DMS53 (cell line): ENCODE results near the gene CAPN15.
"Not testable (repeated sequence)": the region's sequence is repeated elsewhere in the genome, so short reads cannot be mapped to it uniquely, and the experiment has no call there.

Experiments
- DNase-seq: peaks from one replicate; lab custom pipeline; 2025; lab: John Stamatoyannopoulos, UW

CAPN15 gene

DNA sequence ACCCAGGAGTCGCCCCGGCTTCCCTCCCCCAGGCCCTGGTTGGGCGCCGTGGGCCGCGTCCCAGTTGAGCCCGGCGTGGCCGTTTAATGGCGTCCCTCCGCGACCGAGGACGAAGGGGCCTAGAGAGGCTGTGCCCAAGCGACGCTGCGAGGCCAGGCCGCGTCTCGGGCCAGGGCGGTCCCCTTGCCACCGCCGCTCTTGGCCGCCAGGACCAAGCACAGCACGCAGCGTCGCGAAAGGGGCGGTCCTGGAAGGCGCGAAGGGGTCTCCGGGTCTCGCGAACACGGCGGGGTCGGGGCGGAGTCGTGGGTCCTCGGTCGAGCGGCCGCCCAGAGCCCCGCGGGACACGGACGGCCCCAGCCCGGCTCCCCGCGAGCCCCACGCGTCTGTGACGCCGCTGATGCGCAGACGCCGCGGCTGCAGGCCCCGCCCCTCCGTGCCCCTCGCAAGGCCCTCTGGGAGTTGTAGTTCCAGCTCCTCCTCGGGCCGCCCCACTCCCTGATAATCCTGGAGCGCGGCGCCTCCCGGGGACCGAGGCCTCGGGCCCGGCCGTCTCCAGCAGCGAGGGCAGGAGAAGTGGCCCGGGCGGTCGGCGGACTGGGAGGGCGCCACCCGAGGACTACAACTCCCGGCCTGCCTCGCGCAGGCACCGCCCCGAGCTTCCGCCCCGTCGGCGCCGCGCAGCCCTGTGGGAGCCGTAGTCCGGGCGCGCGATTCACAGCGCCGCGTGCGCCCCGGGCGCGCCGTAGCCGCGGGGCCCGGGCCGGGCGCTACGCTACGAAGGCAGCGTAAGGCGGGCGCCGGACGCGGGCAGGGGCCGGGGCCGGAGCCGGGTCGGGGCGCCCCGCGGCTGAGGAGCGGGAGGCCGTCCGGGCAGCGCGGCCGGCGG, at the start of gene CAPN15:
TSS of gene CAPN15 (plus strand) at position 698 of the 889 bp plus-strand sequence. CDS start 19,127 bp downstream, outside the sequence.
- DNase-seq: peak; percentile 91

DNA sequence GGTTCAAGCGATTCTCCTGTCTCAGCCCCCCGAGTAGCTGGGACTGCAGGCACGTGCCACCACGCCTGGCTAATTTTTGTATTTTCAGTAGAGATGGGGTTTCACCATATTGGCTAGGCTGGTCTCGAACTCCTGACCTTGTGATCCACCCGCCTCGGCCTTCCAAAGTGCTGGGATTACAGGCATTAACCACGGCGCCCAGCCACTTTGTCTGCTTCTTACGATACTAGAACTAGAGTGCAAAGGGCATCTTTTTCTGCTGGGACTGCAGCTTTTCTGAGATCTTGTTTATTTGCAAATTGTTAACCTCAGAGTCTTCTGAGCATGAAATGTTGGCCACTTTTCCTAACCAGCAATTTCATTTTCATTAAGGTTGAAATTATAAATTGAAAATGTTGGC, 49.2 kb upstream of the CAPN15 start:
- DNase-seq: not testable (repeated sequence)

DNA sequence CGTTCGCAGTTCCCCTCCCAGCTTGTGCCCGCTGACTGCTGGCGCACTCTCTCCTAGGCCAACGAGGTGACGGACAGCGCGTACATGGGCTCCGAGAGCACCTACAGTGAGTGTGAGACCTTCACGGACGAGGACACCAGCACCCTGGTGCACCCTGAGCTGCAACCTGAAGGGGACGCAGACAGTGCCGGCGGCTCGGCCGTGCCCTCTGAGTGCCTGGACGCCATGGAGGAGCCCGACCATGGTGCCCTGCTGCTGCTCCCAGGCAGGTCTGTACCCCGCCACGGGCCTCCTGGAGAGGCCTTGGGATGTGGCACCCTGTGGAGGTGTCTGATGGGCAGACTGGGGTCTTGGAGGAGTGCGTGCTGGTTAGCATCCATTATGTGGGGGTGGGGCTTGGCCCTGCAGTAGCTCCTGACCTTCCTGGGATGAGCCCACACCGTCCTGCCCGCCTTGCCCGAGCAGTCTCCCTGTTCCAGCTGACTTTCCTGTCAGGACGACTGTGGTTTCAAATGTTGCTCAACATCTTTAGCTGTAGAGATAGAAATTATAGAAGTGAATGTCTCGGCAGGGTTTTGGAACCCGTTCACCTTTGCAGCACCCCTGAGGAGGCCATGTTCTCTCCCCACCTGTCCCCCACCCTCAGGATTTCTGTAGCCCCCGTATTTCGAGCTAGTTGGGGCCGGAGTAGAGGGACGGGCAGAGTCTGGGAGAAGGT, 44.9 kb upstream of the CAPN15 start:
- no peak for DNase-seq

DNA sequence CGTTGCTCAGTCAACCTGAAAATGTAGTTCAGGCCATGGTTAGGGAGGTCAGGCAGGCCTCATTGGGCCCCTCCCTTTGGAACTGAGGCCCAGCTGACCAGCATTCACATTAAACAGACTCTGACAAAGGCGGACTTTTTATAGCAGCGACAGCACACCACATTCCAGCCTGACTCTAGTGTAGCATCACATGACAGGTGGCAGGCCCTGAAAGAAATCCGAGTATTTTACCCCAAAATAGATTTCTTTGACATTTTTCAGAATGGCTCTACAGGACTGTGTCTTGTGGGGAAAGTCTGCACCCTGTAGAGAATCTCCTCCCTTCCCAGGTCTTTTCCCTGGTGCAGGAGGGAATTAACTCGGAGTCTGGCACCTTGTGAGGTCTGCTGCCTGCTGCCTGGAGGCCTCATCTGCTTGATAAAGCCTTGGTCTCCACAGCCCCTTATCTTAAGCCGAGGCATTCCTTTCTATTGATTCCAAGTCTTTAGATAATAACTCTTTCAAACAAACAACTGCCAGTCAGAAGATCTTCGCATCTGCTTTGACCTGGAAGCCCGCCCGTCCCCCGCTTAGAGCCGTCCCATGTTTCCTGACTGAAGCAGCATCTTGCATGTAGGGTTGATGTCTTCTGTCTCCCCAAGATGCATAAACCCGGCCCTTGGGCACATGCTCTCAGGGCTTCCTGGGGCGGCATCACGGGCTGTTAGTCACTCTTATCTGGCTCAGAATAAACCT, 44.0 kb upstream of the CAPN15 start:
- no peak for DNase-seq

DNA sequence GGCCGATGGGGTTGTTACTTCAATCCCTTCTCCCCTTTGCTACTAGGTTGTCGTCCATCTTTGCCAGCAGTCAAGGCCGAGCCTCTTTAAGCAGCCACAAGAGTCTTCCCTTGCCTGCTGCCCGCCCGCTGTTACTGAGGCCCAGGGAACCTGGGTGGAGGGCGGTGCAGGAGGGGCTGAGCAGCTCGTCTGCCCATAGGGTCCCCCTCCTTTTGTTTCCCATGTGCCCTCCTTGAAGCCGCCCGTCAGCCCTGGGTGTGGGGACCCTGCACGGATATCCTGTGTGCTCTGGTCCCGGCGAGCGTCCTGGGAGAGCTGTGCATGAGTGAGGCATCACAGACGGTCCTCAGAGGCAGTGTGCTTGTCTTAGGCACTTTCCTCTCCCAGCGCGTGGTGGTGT, 37.9 kb upstream of the CAPN15 start:
- no peak for DNase-seq

DNA sequence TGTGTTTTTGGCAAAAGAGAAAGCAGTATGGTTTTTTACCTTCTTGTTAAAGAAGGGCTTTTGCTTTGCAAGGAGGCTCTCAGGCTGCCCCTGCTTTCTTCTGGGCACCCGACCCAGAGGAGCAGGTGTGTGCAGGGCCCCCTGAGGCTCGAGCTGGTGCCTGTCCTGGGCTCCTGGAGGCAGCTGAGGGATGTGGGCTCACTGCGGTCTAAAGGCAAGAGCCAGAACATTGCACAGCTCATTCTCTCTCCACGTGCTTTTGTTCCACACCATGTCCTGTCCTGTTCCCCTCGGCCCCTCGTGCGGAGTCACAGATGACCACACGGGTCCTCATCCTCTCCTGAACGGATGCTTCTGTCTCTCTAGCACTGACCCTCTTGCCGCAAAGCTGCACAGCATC, 36.7 kb upstream of the CAPN15 start:
- DNase-seq: no peak

DNA sequence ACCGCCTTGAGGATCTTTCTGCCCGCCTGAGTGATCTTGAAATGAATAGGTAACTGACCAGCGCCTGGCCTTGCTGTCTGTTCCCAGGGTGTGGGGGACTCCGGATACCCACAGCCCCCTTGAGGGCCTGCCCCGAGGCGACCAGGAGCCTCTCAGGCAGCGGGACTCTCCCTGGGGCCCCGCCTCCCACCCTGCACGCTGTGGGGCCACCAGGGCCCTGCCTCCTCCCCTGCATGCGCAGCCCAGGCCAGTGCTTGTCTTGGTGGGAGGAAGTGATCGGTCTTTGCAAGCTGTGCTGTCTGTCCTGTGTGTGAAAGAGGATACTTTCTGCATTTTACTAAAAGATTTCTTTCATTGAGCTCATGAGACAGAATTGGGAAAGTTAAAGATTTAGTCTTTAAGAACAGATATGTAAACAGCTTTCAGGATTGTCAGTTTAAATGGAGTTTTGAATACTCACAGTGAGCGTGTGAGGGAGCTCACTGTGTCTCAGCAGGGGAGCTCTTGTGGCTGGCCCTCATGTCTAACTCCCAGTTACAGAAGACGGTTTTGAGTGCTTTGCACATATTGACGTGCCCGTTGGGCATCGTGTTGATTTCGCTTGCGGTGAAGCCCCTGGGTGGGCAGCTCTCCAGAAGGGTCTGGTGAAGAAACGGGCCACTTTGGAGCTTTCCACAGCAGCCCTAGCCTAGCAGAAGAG, 36.1 kb upstream of the CAPN15 start:
- DNase-seq: no peak

DNA sequence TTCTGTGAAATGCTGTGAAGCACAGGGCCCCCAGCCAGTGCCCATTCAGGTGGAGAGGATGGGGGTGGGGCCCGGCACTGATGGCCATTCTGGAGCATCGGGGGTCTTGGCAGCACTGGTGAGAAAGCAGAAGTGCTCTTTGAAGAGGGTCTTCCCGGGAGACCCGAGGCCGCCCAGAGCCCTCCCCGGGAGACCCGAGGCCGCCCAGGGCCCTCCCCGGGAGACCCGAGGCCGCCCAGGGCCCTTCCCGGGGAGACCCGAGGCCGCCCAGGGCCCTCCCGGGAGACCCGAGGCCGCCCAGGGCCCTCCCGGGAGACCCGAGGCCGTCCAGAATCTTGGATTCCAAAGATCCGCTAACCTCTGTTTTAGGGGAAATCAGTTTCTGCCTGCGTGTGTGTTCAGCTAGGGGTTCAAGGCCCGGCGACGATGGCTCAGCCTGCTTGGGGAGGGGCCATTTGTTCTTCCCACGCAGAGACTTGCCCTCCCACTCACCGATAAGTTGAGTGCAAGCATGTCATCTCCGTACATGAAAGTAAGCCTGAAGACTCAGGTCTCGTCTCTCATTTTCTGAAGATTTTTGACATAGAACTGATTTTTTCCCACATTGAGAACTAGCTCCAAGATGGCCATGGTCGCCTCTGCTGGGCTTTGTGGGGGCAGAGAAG, 35.2 kb upstream of the CAPN15 start:
- DNase-seq: no peak

DNA sequence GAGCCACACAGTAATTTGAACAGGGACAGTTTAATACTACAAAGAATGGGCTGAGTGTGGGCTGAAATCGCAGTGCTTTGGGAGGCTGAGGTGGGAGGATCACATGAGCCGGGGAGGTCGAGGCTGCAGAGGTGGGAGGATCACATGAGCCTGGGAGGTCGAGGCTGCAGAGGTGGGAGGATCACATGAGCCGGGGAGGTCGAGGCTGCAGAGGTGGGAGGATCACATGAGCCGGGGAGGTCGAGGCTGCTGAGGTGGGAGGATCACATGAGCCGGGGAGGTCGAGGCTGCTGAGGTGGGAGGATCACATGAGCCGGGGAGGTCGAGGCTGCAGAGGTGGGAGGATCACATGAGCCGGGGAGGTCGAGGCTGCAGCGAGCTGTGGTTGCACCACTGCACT, 32.8 kb upstream of the CAPN15 start:
- not testable (repeated sequence) for DNase-seq

DNA sequence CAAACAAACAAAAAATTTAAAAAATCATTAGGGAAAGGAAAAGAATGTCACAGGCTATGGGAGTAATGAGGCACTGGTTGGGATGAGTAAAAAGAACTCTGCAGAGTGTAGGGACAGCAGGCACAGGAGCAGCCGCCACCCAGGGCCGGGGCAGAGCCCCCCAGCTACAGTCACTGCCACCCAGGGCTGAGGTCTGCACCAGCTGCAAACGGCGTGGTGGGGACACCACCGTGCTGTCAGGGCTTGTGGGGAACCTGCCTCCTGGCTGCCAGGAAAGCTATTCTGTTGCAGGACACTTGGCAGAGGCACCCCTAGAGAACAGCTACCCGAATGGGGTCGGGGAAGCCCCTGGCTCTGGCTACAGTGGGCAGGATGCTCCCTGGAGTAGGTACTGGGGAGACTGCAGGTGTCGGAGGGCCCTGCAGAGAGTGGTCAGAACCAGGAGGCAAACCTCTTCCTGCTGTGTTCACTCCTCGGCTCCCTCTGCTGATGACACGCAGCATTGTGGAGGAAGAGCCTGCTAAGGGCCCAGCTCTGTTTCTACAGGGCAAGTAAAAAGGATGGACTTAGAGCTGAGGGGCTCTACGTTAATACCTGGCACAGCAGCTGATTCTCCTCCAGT, 32.3 kb upstream of the CAPN15 start:
- peak; percentile 68 for DNase-seq

DNA sequence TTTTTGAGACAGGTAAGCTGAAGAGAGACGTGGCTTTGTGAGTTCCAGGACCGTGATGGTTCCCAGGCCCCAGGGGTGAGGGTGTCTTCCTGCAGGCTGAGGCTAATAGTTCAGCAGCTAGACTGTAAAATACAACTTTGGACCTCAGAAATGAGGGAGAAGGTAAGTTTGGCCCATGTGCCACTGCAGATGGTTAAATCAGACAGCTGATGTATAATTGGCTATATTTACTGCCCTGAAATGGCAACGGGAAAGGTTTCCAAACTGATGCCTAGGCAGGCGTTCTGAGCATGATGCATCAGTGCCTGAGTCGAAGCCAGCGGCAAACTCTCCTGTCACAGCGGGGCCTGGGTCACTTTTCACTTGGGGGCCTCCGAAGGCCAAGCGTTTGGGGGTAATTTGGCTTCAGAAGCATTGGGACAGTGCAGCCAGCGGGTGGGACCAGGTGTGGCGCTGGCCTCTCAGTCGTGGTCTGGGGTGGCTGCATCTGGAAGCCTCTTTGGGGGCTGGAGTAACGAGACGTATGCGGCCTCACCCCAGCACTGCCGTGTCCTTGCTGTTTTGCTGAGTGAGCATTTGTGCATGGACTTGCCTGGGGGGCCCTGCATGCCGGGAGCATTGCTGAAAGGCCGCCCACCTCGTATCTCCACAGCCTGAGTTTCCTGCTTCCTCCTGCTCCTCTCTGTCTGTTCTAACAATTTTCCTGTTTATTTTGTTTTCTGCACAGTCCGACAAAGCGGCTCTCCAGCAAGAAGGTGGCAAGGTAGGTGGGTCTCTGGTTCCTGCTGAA, 31.2 kb upstream of the CAPN15 start:
- DNase-seq: no peak

DNA sequence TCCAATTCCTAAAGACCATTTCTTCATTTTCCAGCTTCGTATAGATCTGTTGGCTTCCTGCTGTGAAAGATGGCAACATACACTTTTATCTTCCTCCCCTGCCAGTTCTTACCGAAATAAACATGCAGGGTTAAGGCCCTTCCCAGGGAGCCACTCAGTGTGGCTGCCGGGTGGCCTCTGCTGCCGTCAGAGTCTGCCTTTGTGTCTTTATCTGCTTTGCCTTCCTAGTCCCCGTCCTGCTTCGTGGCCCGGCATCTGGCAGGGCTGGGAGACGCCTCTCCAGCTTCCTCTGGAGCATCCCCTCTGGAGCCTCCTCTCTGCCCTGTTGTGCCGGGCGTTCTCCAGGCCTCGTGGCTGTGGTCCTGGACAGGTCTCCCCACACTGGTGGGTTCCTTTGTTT, 30.3 kb upstream of the CAPN15 start:
- DNase-seq: no peak

DNA sequence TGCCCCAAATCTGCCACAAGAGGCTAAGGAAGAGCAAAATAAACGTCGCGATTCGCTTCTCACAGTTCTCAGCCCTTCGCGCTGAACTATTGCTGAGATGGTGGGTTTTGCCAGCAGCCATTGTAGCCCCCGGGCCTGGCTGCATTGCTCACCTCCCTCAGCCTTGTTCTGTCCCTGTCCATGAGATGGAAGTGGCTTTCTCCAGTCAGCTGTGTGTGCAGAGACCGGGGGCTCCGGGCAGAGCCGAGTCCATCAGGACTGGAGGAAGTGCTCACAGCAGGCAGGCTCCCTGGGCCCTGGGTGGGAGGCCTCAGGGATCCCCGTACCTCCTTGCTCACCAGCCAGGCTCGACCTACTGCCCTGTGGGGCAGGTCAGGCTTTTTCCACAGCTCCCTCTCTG, 27.6 kb upstream of the CAPN15 start:
- DNase-seq: no peak

DNA sequence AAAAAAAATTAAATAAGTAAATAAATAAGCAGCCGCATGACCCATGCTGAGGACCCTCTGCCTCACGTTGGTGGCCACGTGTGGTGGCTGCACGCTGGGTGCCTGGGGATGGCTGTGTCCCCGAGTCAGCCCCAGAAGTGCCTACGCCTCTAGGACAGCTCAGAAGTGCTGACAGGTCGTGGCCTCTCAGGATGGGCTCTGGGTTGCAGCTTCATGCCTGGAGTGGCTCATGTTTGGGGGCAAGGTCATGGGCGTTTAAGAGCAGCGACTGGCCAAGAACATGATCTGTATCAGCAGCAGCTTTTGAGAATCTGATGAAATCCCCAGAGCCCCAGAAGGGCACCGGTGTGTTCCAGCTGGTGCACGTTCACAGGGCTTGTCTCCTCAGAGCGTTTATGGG, 26.8 kb upstream of the CAPN15 start:
- DNase-seq: no peak

DNA sequence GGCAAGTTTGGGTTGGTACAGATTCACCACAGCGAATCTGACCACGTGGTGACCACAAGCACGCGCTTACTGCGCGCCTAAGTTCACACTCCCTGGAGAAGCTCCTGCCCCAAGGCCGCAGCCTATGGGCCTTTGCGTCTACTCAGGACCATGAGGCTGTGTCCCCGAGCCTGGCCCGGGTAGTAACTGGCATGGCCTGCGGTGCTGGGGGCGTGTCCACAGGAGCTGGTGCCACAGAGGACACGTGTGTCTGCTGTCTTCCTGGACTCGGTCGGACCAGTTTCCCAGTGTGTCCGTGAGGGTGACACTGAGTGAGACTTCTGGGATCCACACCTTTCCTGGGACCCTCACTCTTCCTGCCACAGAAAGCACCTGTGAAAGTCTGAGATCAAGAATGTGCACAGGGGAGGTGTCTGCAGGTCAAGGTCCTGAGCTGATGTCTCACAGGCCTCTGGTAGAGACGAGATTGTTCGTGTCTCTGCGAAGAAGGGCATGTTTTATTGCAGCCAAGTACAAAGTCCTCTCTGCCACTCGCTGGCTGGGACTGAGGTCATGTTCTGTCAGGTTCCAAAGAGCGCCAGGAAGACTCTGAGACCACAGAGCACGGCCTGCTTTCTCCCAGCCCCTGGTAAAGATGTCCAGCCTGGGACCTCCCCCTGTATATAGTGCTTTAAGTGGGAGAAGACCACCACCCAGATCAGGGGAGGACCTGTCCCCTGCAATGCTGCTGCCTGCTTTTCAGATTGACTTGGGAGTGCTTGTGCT, 25.2 kb upstream of the CAPN15 start:
- DNase-seq: peak; percentile 33

DNA sequence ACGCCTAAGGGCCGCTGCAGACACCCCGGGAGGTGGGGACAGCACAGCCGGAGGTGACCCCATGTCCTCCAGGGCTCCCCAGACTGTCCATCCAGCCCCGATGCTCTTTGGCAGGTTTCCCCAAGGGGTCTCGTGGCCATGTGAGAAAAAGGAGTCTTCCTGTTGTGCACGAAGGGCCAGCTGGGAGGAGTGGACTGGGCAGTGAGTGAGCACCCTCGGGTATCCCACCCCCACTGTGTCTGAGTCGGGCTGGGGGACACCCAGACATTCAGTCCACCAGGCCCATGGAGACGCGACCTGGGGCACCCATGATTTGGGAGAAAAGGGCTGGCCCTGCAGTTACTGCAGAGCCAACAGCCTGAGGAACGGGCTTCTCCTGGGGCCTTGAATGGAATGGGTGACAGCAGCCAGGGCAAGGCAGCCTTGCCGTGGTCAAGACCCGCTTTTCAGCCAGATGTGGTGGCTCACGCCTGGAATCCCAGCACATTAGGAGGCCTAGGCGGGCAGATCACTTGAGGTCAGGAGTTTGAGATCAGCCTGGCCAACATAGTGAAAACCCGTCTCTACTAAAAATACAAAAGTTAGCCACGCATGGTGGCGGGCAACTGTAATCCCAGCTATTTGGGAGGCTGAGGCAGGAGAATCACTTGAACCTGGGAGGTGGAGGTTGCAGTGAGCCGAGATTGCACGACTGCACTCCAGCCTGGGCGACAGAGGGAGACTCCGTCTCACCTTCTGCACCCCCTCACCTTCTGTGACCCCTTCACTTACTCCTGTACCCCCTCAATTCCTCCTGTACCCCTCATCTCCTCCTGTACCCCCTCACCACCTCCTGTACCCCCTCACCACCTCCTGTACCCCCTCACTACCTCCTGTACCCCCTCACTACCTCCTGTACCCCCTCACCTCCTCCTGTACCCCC, 24.1 kb upstream of the CAPN15 start:
- DNase-seq: peak; percentile 16

DNA sequence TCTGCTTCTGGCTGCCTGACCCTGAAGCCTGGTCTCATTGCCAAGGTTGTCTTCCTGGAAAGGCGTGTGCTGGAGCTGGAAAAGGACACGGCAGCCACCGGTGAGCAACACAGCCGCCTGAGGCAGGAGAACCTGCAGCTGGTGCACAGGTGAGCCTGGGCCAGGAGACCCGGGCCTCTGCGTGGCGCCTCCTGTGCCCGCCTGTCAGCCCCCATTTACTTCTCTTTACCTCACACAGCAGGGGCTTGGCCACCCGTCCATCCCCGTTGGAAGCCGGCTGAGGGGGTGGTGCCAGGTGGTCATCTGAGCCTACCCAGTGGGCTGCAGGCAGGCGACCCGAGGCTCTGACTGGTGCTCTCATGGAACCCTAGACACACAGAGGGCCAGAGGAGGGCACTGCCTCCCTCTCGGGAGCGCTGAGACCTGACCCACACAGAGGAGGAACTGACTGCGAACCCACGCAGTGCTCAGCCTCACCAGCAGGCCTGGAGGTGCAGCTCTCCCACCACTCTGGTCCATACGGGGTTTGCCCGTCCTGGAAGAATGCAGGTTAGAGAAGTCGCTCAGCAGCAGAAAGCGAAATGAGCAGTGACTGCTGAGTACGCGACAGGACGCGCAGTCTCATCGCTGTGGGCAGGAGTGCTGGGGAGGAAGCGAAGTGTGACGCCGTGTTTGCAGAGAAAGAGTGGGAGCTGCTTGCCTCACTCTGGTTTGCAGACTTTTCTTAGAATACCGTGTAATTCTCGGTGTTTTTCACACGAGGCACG, 21.9 kb upstream of the CAPN15 start:
- no peak for DNase-seq

DNA sequence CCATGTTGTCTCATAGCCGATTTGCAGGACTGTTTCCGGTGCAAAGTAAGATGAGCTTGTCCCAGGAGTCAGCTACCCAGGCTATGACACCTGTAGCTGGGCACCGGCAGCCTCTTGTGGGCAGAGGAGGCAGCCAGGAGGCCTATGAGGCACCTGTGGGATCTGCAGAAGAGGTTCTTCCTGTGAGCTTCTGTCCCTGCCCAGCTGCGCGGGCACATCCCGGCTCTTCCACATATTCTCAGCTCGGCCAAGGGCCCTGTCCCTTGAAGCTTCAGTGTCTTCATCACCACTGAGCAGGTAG, 21.3 kb upstream of the CAPN15 start:
- no peak for DNase-seq
